Karpas-422 (cell line): ENCODE data around the gene APELA. TPM values are rescaled to one million over a fixed set of nuclear protein-coding genes. Genes with fewer than 3 reads are reported as not detected.

Source experiments
- DNase-seq: peaks from one replicate; pipeline ENCODE4 v3.0.0-alpha.2; 2015
- H2AFZ ChIP-seq: fragments of 200-600 bp; sonication (generic); 2 replicates; pipeline ENCODE4 v1.6.1; 2014; ENCODE audit warnings: antibody characterized with exemption, low read length, mixed read lengths
- H3K27ac ChIP-seq: fragments of 200-600 bp; sonication (generic); 2 replicates; pipeline ENCODE4 v1.5.1; 2014; ENCODE audit warnings: mild to moderate bottlenecking, low read length, moderate library complexity
- H3K27me3 ChIP-seq: fragments of 200-600 bp; sonication (generic); 2 replicates; pipeline ENCODE4 v1.6.1; 2014; ENCODE audit warnings: low read length, mixed read lengths
- H3K36me3 ChIP-seq: fragments of 200-600 bp; sonication (generic); 2 replicates; pipeline ENCODE4 v1.6.1; 2014; ENCODE audit warnings: low read length, mixed read lengths; ENCODE audit not compliant: insufficient read depth
- H3K4me1 ChIP-seq: fragments of 200-600 bp; sonication (generic); 2 replicates; pipeline ENCODE4 v1.6.1; 2014; ENCODE audit warnings: mild to moderate bottlenecking, low read length, mixed read lengths
- H3K4me2 ChIP-seq: fragments of 200-600 bp; sonication (generic); 2 replicates; pipeline ENCODE4 v1.6.1; 2014; ENCODE audit warnings: low read length, low read depth, mild to moderate bottlenecking; ENCODE audit not compliant: poor library complexity, severe bottlenecking
- H3K4me3 ChIP-seq: fragments of 200-600 bp; sonication (generic); 2 replicates; pipeline ENCODE4 v1.5.1; 2014; ENCODE audit warnings: mild to moderate bottlenecking, antibody characterized with exemption, low read length, mixed read lengths
- H3K79me2 ChIP-seq: fragments of 200-600 bp; sonication (generic); 2 replicates; pipeline ENCODE4 v1.6.1; 2014; ENCODE audit warnings: mild to moderate bottlenecking, low read length, mixed read lengths
- H3K9ac ChIP-seq: fragments of 200-600 bp; sonication (generic); 2 replicates; pipeline ENCODE4 v1.6.0; 2014; ENCODE audit warnings: low read length
- H3K9me2 ChIP-seq: fragments of 200-600 bp; sonication (generic), shearing (Covaris generic); replicated peaks from 2 replicates; pipeline ENCODE4 v1.6.0; 2014; ENCODE audit warnings: mild to moderate bottlenecking, low read length, moderate library complexity; ENCODE audit not compliant: insufficient read depth
- H3K9me3 ChIP-seq: fragments of 300-700, 200-600 bp; sonication (generic); 2 replicates; pipeline ENCODE4 v1.6.1; 2014; ENCODE audit warnings: low read length, mixed read lengths
- H4K20me1 ChIP-seq: fragments of 200-600 bp; sonication (generic); 2 replicates; pipeline ENCODE4 v1.6.1; 2014; ENCODE audit warnings: mild to moderate bottlenecking, antibody characterized with exemption, low read length, low read depth; ENCODE audit not compliant: insufficient read depth
- total RNA-seq: library from RNA; depleted of rRNA; stranded (reverse); fragments of >200 nt; shearing (Covaris generic); gene quantifications from 2 replicates; pipeline ENCODE4 v1.2.3, GENCODE V29; 2014; ENCODE audit warnings: low replicate concordance; rRNA removed

The APELA gene, protein sequence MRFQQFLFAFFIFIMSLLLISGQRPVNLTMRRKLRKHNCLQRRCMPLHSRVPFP
- not detected in 2 replicates for total RNA-seq

- H3K27ac ChIP-seq = no peak within 1 kb of the TSS
- H3K9me3 ChIP-seq = no peaks in the 10 kb centered on the region
- H2AFZ ChIP-seq = no peak within 1 kb of the TSS
- H3K79me2 ChIP-seq = no peaks in the 10 kb centered on the region
- no peaks in the 10 kb centered on the region; the same call in 1 of the 2 replicates for H3K27me3 ChIP-seq
- DNase-seq = peak; percentile 38
- H4K20me1 ChIP-seq = no peaks in the 10 kb centered on the region
- no peak within 1 kb of the TSS for H3K4me2 ChIP-seq
- no peaks in the 10 kb centered on the region for H3K36me3 ChIP-seq
- H3K4me1 ChIP-seq = peaks cover 8% of the 10 kb centered on the region
- H3K9ac ChIP-seq = no peak within 1 kb of the TSS
- no peak within 1 kb of the TSS for H3K4me3 ChIP-seq
- H3K9me2 ChIP-seq = no peaks in the 10 kb centered on the region
Measured at GRCh38 chr4:164876700-164877324, at the start of gene APELA. APELA (plus strand) TSS chr4:164877178; CDS start chr4:164877332, 154 bp downstream.

DNA sequence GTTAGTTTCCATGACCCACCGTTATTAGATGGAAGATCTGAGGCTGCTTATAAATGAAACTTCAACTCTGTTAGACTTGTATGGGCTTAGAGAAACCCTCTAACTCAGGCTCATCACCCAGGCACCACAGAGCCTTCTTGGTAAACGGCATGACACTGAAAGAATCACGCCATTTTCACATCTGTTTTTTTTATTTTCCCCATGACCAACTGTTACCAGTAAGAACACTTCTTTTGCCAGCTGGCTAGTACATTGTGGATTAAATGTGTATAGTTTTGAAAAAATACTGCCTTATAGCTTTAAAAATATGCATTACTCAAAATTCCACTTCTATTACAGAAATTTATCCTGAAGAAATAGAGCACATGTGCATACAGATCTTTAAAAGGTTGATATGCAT lies 48.0 kb upstream of the APELA start:
- Histone ChIP-seq H3K9ac (no peak overlapping the region), H3K36me3 (no peaks in the 10 kb centered on the region), H3K79me2 (no peaks in the 10 kb centered on the region), H3K4me2 (no peak overlapping the region), H3K4me3 (no peak overlapping the region), H2AFZ (no peak overlapping the region), H3K9me3 (no peaks in the 10 kb centered on the region), H3K27ac (no peak overlapping the region), H3K4me1 (no peaks in the 10 kb centered on the region), H3K9me2 (no peaks in the 10 kb centered on the region), H4K20me1 (no peaks in the 10 kb centered on the region), H3K27me3 (no peaks in the 10 kb centered on the region)
- DNase-seq = no peak

- H3K79me2 ChIP-seq = no peaks in the 10 kb centered on the region
- no peak overlapping the region for H3K4me3 ChIP-seq
- no peaks in the 10 kb centered on the region for H3K9me2 ChIP-seq
- H3K9ac ChIP-seq = no peak overlapping the region
- no peak overlapping the region for H3K27ac ChIP-seq
- no peaks in the 10 kb centered on the region for H4K20me1 ChIP-seq
- DNase-seq = no peak
- H3K9me3 ChIP-seq = no peaks in the 10 kb centered on the region
- H2AFZ ChIP-seq = no peak overlapping the region
- H3K4me1 ChIP-seq = no peaks in the 10 kb centered on the region
- H3K4me2 ChIP-seq = no peak overlapping the region
- H3K27me3 ChIP-seq = no peaks in the 10 kb centered on the region
- no peaks in the 10 kb centered on the region for H3K36me3 ChIP-seq
Measured at GRCh38 chr4:164846566-164846965, 30.4 kb upstream of the APELA start.

DNA sequence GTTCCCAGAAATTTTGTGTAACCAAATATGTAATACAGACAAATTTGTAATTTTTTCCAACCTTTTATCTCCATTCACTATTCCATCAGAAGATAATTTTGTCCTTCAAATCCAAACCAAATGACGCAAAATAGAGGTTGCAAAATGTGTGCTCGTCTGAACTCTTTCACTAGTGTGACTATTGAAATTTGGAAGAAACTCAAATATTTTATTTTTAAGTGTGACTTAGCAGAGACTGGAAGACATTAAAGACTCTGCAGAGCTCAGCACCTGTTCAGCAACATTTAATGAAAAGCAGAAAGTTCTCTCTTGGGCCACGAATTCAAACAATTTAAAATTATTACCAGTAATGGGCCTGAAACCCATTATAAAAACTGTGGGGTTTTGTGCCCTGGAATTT lies 30.0 kb upstream of the APELA start:
- H3K9me2 ChIP-seq = no peaks in the 10 kb centered on the region
- H3K79me2 ChIP-seq = no peaks in the 10 kb centered on the region
- DNase-seq = no peak
- no peaks in the 10 kb centered on the region for H3K4me1 ChIP-seq
- H3K4me2 ChIP-seq = no peak overlapping the region
- H2AFZ ChIP-seq = no peak overlapping the region
- H3K36me3 ChIP-seq = no peaks in the 10 kb centered on the region
- no peaks in the 10 kb centered on the region for H4K20me1 ChIP-seq
- no peak overlapping the region for H3K9ac ChIP-seq
- H3K9me3 ChIP-seq = no peaks in the 10 kb centered on the region
- H3K27ac ChIP-seq = no peak overlapping the region
- H3K4me3 ChIP-seq = no peak overlapping the region
- H3K27me3 ChIP-seq = no peaks in the 10 kb centered on the region

GRCh38 chr4:164847967-164848649 lies 28.9 kb upstream of the APELA start:
- H3K79me2 ChIP-seq = no peaks in the 10 kb centered on the region
- no peaks in the 10 kb centered on the region for H3K9me3 ChIP-seq
- H3K4me3 ChIP-seq = no peak overlapping the region
- DNase-seq = no peak
- no peaks in the 10 kb centered on the region for H3K36me3 ChIP-seq
- H3K27me3 ChIP-seq = no peaks in the 10 kb centered on the region
- H3K9ac ChIP-seq = no peak overlapping the region
- H3K4me2 ChIP-seq = no peak overlapping the region
- no peak overlapping the region for H2AFZ ChIP-seq
- no peak overlapping the region for H3K27ac ChIP-seq
- H4K20me1 ChIP-seq = no peaks in the 10 kb centered on the region
- no peaks in the 10 kb centered on the region for H3K4me1 ChIP-seq
- no peaks in the 10 kb centered on the region for H3K9me2 ChIP-seq

DNA sequence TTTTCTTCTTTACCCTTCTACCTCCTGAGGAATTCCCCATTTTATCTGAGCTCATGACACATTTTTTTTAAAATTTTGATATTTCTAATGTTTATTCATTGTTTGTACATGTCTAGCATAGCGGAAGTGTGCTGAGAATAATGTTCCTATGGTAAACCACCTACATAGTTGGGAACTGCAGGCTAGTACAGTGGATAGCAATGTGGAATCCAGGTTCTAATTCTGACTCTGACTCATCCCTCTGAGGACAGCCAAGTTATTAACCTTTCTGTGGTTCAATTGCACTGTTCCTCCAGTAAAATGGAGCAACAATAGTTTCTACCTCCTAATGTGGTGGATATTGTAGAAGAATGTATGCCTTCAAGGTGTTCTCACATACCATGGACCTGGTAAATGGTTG lies 20.6 kb upstream of the APELA start:
- no peak overlapping the region for H2AFZ ChIP-seq
- H3K27me3 ChIP-seq = 0 out of 2 replicates have a peak, but pooled peaks cover 2% of the 10 kb centered on the region
- H4K20me1 ChIP-seq = no peaks in the 10 kb centered on the region

GRCh38 chr4:164866817-164867490 lies 10.0 kb upstream of the APELA start:
- Histone ChIP-seq H2AFZ (no peak overlapping the region), H3K36me3 (no peaks in the 10 kb centered on the region)

More for the DNA sequence above, 20.6 kb upstream of the APELA start:
- H3K4me3 ChIP-seq = no peak overlapping the region
- no peak overlapping the region for H3K27ac ChIP-seq
- H3K4me1 ChIP-seq = no peaks in the 10 kb centered on the region
- H3K36me3 ChIP-seq = no peaks in the 10 kb centered on the region
- DNase-seq = no peak
- H3K4me2 ChIP-seq = no peak overlapping the region
- H3K9me3 ChIP-seq = no peaks in the 10 kb centered on the region
- H3K9me2 ChIP-seq = no peaks in the 10 kb centered on the region
- no peaks in the 10 kb centered on the region for H3K79me2 ChIP-seq
- H3K9ac ChIP-seq = no peak overlapping the region

DNA sequence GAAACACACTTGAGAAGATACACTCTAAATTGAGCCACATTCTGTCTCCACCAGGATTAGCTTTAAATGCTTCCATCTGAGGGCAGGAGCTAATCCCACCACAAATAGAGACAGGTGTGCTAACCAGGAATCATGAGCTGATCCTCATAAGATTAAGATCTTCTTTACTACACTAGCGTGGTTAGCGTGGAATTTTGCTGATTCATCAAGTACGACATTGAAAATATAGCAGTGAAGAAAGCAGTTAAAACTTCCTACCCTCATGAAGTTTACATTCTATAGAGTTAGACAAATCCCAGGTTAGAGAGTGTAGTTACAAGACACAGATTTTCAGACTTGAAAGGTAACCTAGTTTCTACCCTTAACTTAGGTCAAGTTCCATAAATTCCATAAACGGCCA lies 5.3 kb upstream of the APELA start:
- Histone ChIP-seq H3K4me2 (no peak overlapping the region), H3K9me3 (no peaks in the 10 kb centered on the region), H3K36me3 (no peaks in the 10 kb centered on the region), H3K27ac (no peak overlapping the region), H3K27me3 (no peaks in the 10 kb centered on the region), H3K4me3 (no peak overlapping the region), H4K20me1 (no peaks in the 10 kb centered on the region), H3K79me2 (no peaks in the 10 kb centered on the region), H3K9ac (no peak overlapping the region), H2AFZ (no peak overlapping the region), H3K4me1 (peaks cover under 1% of the 10 kb centered on the region), H3K9me2 (no peaks in the 10 kb centered on the region)
- peak; percentile 30 for DNase-seq

More at GRCh38 chr4:164866817-164867490, 10.0 kb upstream of the APELA start:
- peak; percentile 39 for DNase-seq
- Histone ChIP-seq H3K4me3 (no peak overlapping the region), H3K9me3 (no peaks in the 10 kb centered on the region), H3K9ac (no peak overlapping the region), H3K4me1 (no peaks in the 10 kb centered on the region), H3K27ac (no peak overlapping the region), H4K20me1 (no peaks in the 10 kb centered on the region), H3K79me2 (no peaks in the 10 kb centered on the region), H3K4me2 (no peak overlapping the region), H3K27me3 (no peaks in the 10 kb centered on the region), H3K9me2 (no peaks in the 10 kb centered on the region)
